Naive thymus-derived CD4-positive, alpha-beta T cell (primary cell): ENCODE data around the gene NRCAM. TPM values are rescaled to one million over a fixed set of nuclear protein-coding genes. Genes with fewer than 3 reads are reported as not detected.

Source experiments
- ATAC-seq: fragments of 150-1000 bp; cut with Tn5 transposase; 2 replicates; pipeline ENCODE4 v1.10.0; 2021; ENCODE audit warnings: mild to moderate bottlenecking, moderate library complexity
- CTCF ChIA-PET: fragments of 350-600 bp; sonication (Branson Sonifier 250); formaldehyde crosslinking; loops from one replicate; lab custom pipeline; 2021; ENCODE audit warnings: antibody characterized with exemption; lab: Charles Lee
- POLR2A ChIA-PET: fragments of 350-600 bp; sonication (Branson Sonifier 250); formaldehyde crosslinking; loops from one replicate; lab custom pipeline; 2021; ENCODE audit warnings: antibody characterized with exemption, inconsistent platforms; lab: Charles Lee
- DNase-seq, 9 donors: peaks; one replicate each; pipeline versions ENCODE4 v3.0.0 to v3.0.0-alpha.2; 2020 to 2022; ENCODE audit warnings: mixed read lengths in 1 of 9
- H3K27ac ChIP-seq: one replicate; pipeline ENCODE4 v1.7.0; 2013; ENCODE audit warnings: mild to moderate bottlenecking, low read depth, low read length, moderate library complexity
- H3K27me3 ChIP-seq, 2 donors: one replicate each; pipeline ENCODE4 v1.7.0; 2013; ENCODE audit warnings: low read length in 2 of 2, mild to moderate bottlenecking in 2 of 2, moderate library complexity in 2 of 2; ENCODE audit not compliant: control insufficient read depth in 2 of 2, insufficient read depth in 2 of 2
- H3K36me3 ChIP-seq, 3 experiments: 1 replicate in 2 of 3; 2 replicates in 1 of 3; pipeline ENCODE4 v1.7.0; 2013; ENCODE audit warnings: low read length in 3 of 3, mild to moderate bottlenecking in 3 of 3, moderate library complexity in 1 of 3; ENCODE audit not compliant: insufficient read depth in 3 of 3, control insufficient read depth in 2 of 3
- H3K4me1 ChIP-seq, 2 donors: one replicate each; pipeline ENCODE4 v1.7.0; 2013; ENCODE audit warnings: low read length in 2 of 2, mild to moderate bottlenecking in 2 of 2, moderate library complexity in 1 of 2; ENCODE audit not compliant: control insufficient read depth in 2 of 2, insufficient read depth in 2 of 2
- H3K4me3 ChIP-seq: 2 replicates; pipeline ENCODE4 v1.7.0; 2013; ENCODE audit warnings: mild to moderate bottlenecking, low read length
- H3K9me3 ChIP-seq, 3 experiments: 1 replicate in 2 of 3; 2 replicates in 1 of 3; pipeline ENCODE4 v1.7.0; 2013; ENCODE audit warnings: low read length in 3 of 3; ENCODE audit not compliant: control insufficient read depth in 2 of 3
- H3K27ac Mint-ChIP-seq, 9 donors: one replicate each; pipeline ENCODE4 v1.8.0; 2020 to 2022; ENCODE audit warnings: mixed read lengths in 9 of 9, mild to moderate bottlenecking in 8 of 9, moderate library complexity in 5 of 9, inconsistent platforms in 2 of 9
- H3K27me3 Mint-ChIP-seq, 5 donors: one replicate each; pipeline ENCODE4 v1.8.0; 2021 to 2022; ENCODE audit warnings: mixed read lengths in 5 of 5, mild to moderate bottlenecking in 1 of 5
- H3K36me3 Mint-ChIP-seq, 5 donors: one replicate each; pipeline ENCODE4 v1.8.0; 2020 to 2022; ENCODE audit warnings: mixed read lengths in 5 of 5, mild to moderate bottlenecking in 3 of 5, inconsistent platforms in 1 of 5
- H3K4me1 Mint-ChIP-seq, 7 donors: one replicate each; pipeline ENCODE4 v1.8.0; 2020 to 2022; ENCODE audit warnings: mixed read lengths in 7 of 7, mild to moderate bottlenecking in 3 of 7, inconsistent platforms in 1 of 7
- H3K4me3 Mint-ChIP-seq, 10 donors: one replicate each; pipeline ENCODE4 v1.8.0; 2020 to 2022; ENCODE audit warnings: mild to moderate bottlenecking in 10 of 10, mixed read lengths in 10 of 10, moderate library complexity in 6 of 10, inconsistent platforms in 2 of 10
- H3K9me3 Mint-ChIP-seq, 11 donors: one replicate each; pipeline ENCODE4 v1.8.0; 2020 to 2022; ENCODE audit warnings: mixed read lengths in 11 of 11, mild to moderate bottlenecking in 4 of 11, inconsistent platforms in 1 of 11, moderate library complexity in 1 of 11
- intact Hi-C, 2 donors: fragments of 100-400 bp; cut with micrococcal nuclease; formaldehyde crosslinking; loops; one replicate each; pipeline ENCODE4 v1.15.1; 2023
- polyA plus RNA-seq, 2 donors: library from polyadenylated mRNA; unstranded; fragments of 300-500 nt; fragmentation: Illumina TruSeq; gene quantifications; one replicate each; pipeline ENCODE4 v1.2.3, GENCODE V29; 2021
- total RNA-seq, 6 experiments: library from RNA in 5 of 6; stranded (reverse) in 5 of 6; gene quantifications; 1 replicate in 5 of 6; 2 replicates in 1 of 6; pipeline ENCODE4 v1.2.3 and lab custom pipeline; 2021 to 2026

The NRCAM gene
- total and polyA plus RNA-seq, 7 experiments from 2014 or later = 2.1 to 13.6 (median 6.4) TPM; not detected in 1

GRCh38 chr7:108147031-108147563, 309.1 kb downstream of the NRCAM start:
- no peaks in the 10 kb centered on the region for H3K4me1 Mint-ChIP-seq
- H3K9me3 Mint-ChIP-seq = no peaks in the 10 kb centered on the region
- H3K4me3 Mint-ChIP-seq = no peak overlapping the region
- POLR2A ChIA-PET = no interaction called here
- Histone ChIP-seq H3K4me1 (no peaks in the 10 kb centered on the region), H3K27me3 (no peaks in the 10 kb centered on the region), H3K9me3 (no peaks in the 10 kb centered on the region), H3K36me3 (no peaks in the 10 kb centered on the region), H3K4me3 (no peak overlapping the region), H3K27ac (no peak overlapping the region)
- intact Hi-C loops = loop anchor here (2.0 to 10.0 kb wide), 7 partner anchors 132 to 1002 kb away; partner anchors contain the start of gene CBLL1 (in 1 of the 2)
- H3K27me3 Mint-ChIP-seq = peaks cover 0 to 31% (median 7%) of the 10 kb centered on the region in 5 donors
- H3K27ac Mint-ChIP-seq = no peak overlapping the region
- CTCF ChIA-PET = interaction anchor here (1.4 to 1.6 kb wide), 2 partner anchors 11 to 20 kb away, joined by 4 to 9 read pairs; no protein-coding TSS in a partner anchor
- DNase-seq (no peak), ATAC-seq (no peak)
- no peaks in the 10 kb centered on the region for H3K36me3 Mint-ChIP-seq

GRCh38 chr7:108146070-108146842, 310.0 kb downstream of the NRCAM start:
- no peaks in the 10 kb centered on the region for H3K4me1 ChIP-seq
- Mint-ChIP-seq H3K27ac (no peak overlapping the region), H3K27me3 (peaks cover 0 to 24% (median 9%) of the 10 kb centered on the region in 5 donors), H3K4me3 (no peak overlapping the region), H3K4me1 (no peaks in the 10 kb centered on the region), H3K36me3 (no peaks in the 10 kb centered on the region), H3K9me3 (no peaks in the 10 kb centered on the region)
- CTCF ChIA-PET = interaction anchor here (0.6 to 2.1 kb wide), 8 partner anchors 9 to 1353 kb away, joined by 3 to 9 read pairs (median 4); no protein-coding TSS in a partner anchor
- peak; percentile 67 for ATAC-seq
- intact Hi-C loops = loop anchor here (1.0 to 10.0 kb wide), 10 partner anchors 32 to 1001 kb away; partner anchors contain the start of gene CBLL1 (in 1 of the 2)
- POLR2A ChIA-PET = interaction anchor here (0.6 kb wide), 1 partner anchor 271 kb away, joined by 3 read pairs; no protein-coding TSS in a partner anchor
- no peaks in the 10 kb centered on the region for H3K36me3 ChIP-seq
- H3K27me3 ChIP-seq = no peaks in the 10 kb centered on the region
- peak in 7 of 9 donors; percentile 12 to 52 (median 44) for DNase-seq
- H3K9me3 ChIP-seq = no peaks in the 10 kb centered on the region
- no peak overlapping the region for H3K4me3 ChIP-seq
- H3K27ac ChIP-seq = no peak overlapping the region

GRCh38 chr7:108145401-108145800, 310.8 kb downstream of the NRCAM start:
- intact Hi-C loops = loop anchor here (5.0 to 10.0 kb wide), 6 partner anchors 131 to 1001 kb away; partner anchors contain the start of gene CBLL1 (in 1 of the 2)

GRCh38 chr7:108144931-108145330, 311.3 kb downstream of the NRCAM start:
- no peak overlapping the region for H3K27ac Mint-ChIP-seq
- CTCF ChIA-PET = interaction anchor here (0.9 to 2.1 kb wide), 3 partner anchors 31 to 417 kb away, joined by 3 to 8 read pairs (median 5); no protein-coding TSS in a partner anchor
- Histone ChIP-seq H3K27me3 (no peaks in the 10 kb centered on the region), H3K36me3 (no peaks in the 10 kb centered on the region), H3K9me3 (no peaks in the 10 kb centered on the region), H3K4me1 (no peaks in the 10 kb centered on the region), H3K4me3 (no peak overlapping the region), H3K27ac (no peak overlapping the region)
- no peak overlapping the region for H3K4me3 Mint-ChIP-seq
- H3K36me3 Mint-ChIP-seq = no peaks in the 10 kb centered on the region
- no peak for DNase-seq
- ATAC-seq = no peak
- H3K9me3 Mint-ChIP-seq = no peaks in the 10 kb centered on the region
- POLR2A ChIA-PET = no interaction called here
- peaks cover 0 to 24% (median 9%) of the 10 kb centered on the region in 5 donors for H3K27me3 Mint-ChIP-seq
- intact Hi-C loops = loop anchor here (5.0 to 10.0 kb wide), 6 partner anchors 130 to 1000 kb away; partner anchors contain the start of gene CBLL1 (in 1 of the 2)
- H3K4me1 Mint-ChIP-seq = no peaks in the 10 kb centered on the region

More at GRCh38 chr7:108145401-108145800, 310.8 kb downstream of the NRCAM start:
- H3K4me1 Mint-ChIP-seq = no peaks in the 10 kb centered on the region
- no peaks in the 10 kb centered on the region for H3K36me3 ChIP-seq
- CTCF ChIA-PET = interaction anchor here (0.6 to 2.1 kb wide), 7 partner anchors 8 to 1353 kb away, joined by 3 to 8 read pairs (median 4); no protein-coding TSS in a partner anchor
- peaks cover 0 to 24% (median 8%) of the 10 kb centered on the region in 5 donors for H3K27me3 Mint-ChIP-seq
- no peak overlapping the region for H3K27ac Mint-ChIP-seq
- no peaks in the 10 kb centered on the region for H3K9me3 Mint-ChIP-seq
- no peak overlapping the region for H3K27ac ChIP-seq
- no peaks in the 10 kb centered on the region for H3K4me1 ChIP-seq
- no peaks in the 10 kb centered on the region for H3K9me3 ChIP-seq
- no peak overlapping the region for H3K4me3 Mint-ChIP-seq
- H3K4me3 ChIP-seq = no peak overlapping the region
- POLR2A ChIA-PET = interaction anchor here (0.6 kb wide), 1 partner anchor 270 kb away, joined by 3 read pairs; no protein-coding TSS in a partner anchor
- H3K36me3 Mint-ChIP-seq = no peaks in the 10 kb centered on the region
- no peak for ATAC-seq
- DNase-seq = no peak
- no peaks in the 10 kb centered on the region for H3K27me3 ChIP-seq

- Histone ChIP-seq H3K27ac (no peak overlapping the region), H3K27me3 (no peaks in the 10 kb centered on the region), H3K4me3 (no peak overlapping the region), H3K36me3 (no peaks in the 10 kb centered on the region), H3K4me1 (no peaks in the 10 kb centered on the region), H3K9me3 (no peaks in the 10 kb centered on the region)
- ATAC-seq (no peak), DNase-seq (no peak)
- no peaks in the 10 kb centered on the region for H3K36me3 Mint-ChIP-seq
- no peak overlapping the region for H3K27ac Mint-ChIP-seq
- intact Hi-C loops = loop anchor here (10.0 kb wide), 4 partner anchors 129 to 999 kb away; no protein-coding TSS in a partner anchor
- H3K27me3 Mint-ChIP-seq = peaks cover 0 to 19% (median 9%) of the 10 kb centered on the region in 5 donors
- ChIA-PET POLR2A (no interaction called here), CTCF (no interaction called here)
- peaks cover 0 to 4% (median 0%) of the 10 kb centered on the region in 7 donors for H3K4me1 Mint-ChIP-seq
- no peaks in the 10 kb centered on the region for H3K9me3 Mint-ChIP-seq
- no peak overlapping the region for H3K4me3 Mint-ChIP-seq
Observed at GRCh38 chr7:108143658-108144420, 312.4 kb downstream of the NRCAM start.
